ENCODE measurements around the gene NEUROD2.

Gene NEUROD2

GRCh38 chr17:39632153-39632941 lies 24.6 kb upstream of the NEUROD2 start:
- Histone ChIP-seq H3K36me3 (ENCODE audit: control insufficient read depth, insufficient read depth, low read length) (no peaks in the 10 kb centered on the region), H3K79me2 (peaks cover 29% of the 10 kb centered on the region), H2AFZ (no peak overlapping the region), H3K9me3 (ENCODE audit: control insufficient read depth, low read length) (no peaks in the 10 kb centered on the region), H3K4me1 (peaks cover 6% of the 10 kb centered on the region), H3K9ac (no peak overlapping the region), H3K4me3 (ENCODE audit: low read depth, low read length) (no peak overlapping the region), H3K27ac (no peak overlapping the region), H3K27me3 (ENCODE audit: control insufficient read depth, insufficient read depth, low read length) (no peaks in the 10 kb centered on the region), H3K4me2 (ENCODE audit: low read length) (no peak overlapping the region)
- TF ChIP-seq, protein P1, sequence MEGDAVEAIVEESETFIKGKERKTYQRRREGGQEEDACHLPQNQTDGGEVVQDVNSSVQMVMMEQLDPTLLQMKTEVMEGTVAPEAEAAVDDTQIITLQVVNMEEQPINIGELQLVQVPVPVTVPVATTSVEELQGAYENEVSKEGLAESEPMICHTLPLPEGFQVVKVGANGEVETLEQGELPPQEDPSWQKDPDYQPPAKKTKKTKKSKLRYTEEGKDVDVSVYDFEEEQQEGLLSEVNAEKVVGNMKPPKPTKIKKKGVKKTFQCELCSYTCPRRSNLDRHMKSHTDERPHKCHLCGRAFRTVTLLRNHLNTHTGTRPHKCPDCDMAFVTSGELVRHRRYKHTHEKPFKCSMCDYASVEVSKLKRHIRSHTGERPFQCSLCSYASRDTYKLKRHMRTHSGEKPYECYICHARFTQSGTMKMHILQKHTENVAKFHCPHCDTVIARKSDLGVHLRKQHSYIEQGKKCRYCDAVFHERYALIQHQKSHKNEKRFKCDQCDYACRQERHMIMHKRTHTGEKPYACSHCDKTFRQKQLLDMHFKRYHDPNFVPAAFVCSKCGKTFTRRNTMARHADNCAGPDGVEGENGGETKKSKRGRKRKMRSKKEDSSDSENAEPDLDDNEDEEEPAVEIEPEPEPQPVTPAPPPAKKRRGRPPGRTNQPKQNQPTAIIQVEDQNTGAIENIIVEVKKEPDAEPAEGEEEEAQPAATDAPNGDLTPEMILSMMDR (IDR thresholded peaks at IDR 0.05), result no peak

DNA sequence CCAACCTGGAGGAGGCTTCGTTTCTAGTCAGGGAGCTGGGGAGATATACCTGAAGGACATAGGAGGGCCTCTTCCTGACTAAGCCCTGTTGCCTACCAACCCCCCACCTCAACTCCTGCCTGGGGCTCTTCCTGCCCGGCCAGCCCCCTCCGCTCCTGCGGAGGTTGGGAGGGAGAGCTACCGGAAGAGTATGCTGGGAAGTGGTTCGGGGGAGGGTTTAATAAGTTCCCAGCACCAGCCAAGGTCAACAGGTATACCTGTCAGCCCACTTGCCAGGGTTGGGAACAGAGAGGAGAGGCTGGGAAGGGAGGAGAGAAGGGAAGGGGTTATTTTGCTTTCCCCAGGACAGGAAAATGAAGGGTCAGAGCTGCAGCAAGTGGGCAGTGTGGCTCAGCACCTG lies 23.7 kb upstream of the NEUROD2 start:
- H3K9ac ChIP-seq, result no peak overlapping the region
- H3K9me3 ChIP-seq (ENCODE audit: control insufficient read depth, low read length), result no peaks in the 10 kb centered on the region
- no peak overlapping the region for H3K27ac ChIP-seq
- H3K36me3 ChIP-seq (ENCODE audit: control insufficient read depth, insufficient read depth, low read length), result no peaks in the 10 kb centered on the region
- H3K4me1 ChIP-seq, result peaks cover 12% of the 10 kb centered on the region
- TF ChIP-seq, protein P1 (IDR thresholded peaks at IDR 0.05), result no peak
- peaks cover 3% of the 10 kb centered on the region for H3K27me3 ChIP-seq (ENCODE audit: control insufficient read depth, insufficient read depth, low read length)
- H3K4me2 ChIP-seq (ENCODE audit: low read length), result no peak overlapping the region
- H3K79me2 ChIP-seq, result peaks cover 21% of the 10 kb centered on the region
- H3K4me3 ChIP-seq (ENCODE audit: low read depth, low read length), result no peak overlapping the region
- no peak overlapping the region for H2AFZ ChIP-seq

DNA sequence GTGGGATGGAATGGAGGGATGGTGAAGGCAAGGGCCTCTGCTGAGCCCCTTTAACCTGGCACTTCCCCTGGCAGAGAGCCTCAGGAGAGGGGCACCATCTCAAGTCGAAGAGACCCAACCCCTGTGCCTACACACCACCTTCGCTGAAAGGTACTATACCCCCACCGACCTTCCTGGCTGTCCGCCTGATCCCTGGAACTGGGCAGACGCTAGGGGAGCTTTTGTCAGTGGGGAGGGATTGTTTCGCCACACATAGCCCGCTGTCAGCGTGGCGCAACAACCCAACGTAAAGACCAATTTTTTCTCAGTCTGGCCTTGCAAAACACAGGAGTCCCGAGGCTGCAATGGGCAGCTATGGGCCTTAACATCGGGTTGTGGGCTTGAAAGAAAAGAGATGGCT lies 22.2 kb upstream of the NEUROD2 start:
- TF ChIP-seq, protein P1 (IDR thresholded peaks at IDR 0.05), result no peak
- H3K9me3 ChIP-seq (ENCODE audit: control insufficient read depth, low read length), result no peaks in the 10 kb centered on the region

GRCh38 chr17:39629494-39629880 lies 21.8 kb upstream of the NEUROD2 start:
- no peaks in the 10 kb centered on the region for H3K9me3 ChIP-seq (ENCODE audit: control insufficient read depth, low read length)
- peaks cover 2% of the 10 kb centered on the region for H3K79me2 ChIP-seq
- TF ChIP-seq, protein P1 (IDR thresholded peaks at IDR 0.05), result no peak
- H3K9ac ChIP-seq, result no peak overlapping the region
- no peak overlapping the region for H3K4me3 ChIP-seq (ENCODE audit: low read depth, low read length)
- H3K4me1 ChIP-seq, result peaks cover 6% of the 10 kb centered on the region
- H3K4me2 ChIP-seq (ENCODE audit: low read length), result no peak overlapping the region
- no peaks in the 10 kb centered on the region for H3K36me3 ChIP-seq (ENCODE audit: control insufficient read depth, insufficient read depth, low read length)
- peaks cover 3% of the 10 kb centered on the region for H3K27me3 ChIP-seq (ENCODE audit: control insufficient read depth, insufficient read depth, low read length)
- no peak overlapping the region for H2AFZ ChIP-seq
- H3K27ac ChIP-seq, result no peak overlapping the region

More for the DNA sequence above, 22.2 kb upstream of the NEUROD2 start:
- H3K9ac ChIP-seq, result no peak overlapping the region
- no peak overlapping the region for H3K4me3 ChIP-seq (ENCODE audit: low read depth, low read length)
- peaks cover 6% of the 10 kb centered on the region for H3K79me2 ChIP-seq
- H3K4me1 ChIP-seq, result peaks cover 6% of the 10 kb centered on the region
- peaks cover 3% of the 10 kb centered on the region for H3K27me3 ChIP-seq (ENCODE audit: control insufficient read depth, insufficient read depth, low read length)
- H2AFZ ChIP-seq, result no peak overlapping the region
- H3K4me2 ChIP-seq (ENCODE audit: low read length), result no peak overlapping the region
- no peaks in the 10 kb centered on the region for H3K36me3 ChIP-seq (ENCODE audit: control insufficient read depth, insufficient read depth, low read length)
- H3K27ac ChIP-seq, result no peak overlapping the region

All from parathyroid adenoma (tissue), 2 donors.